ENCODE data around the gene CRABP1. TPM values are rescaled to one million over a fixed set of nuclear protein-coding genes. Genes with fewer than 3 reads are reported as not detected.

CRABP1 gene
- polyA plus RNA-seq, 1 donor from 2014 or later = 7.0 TPM

DNA sequence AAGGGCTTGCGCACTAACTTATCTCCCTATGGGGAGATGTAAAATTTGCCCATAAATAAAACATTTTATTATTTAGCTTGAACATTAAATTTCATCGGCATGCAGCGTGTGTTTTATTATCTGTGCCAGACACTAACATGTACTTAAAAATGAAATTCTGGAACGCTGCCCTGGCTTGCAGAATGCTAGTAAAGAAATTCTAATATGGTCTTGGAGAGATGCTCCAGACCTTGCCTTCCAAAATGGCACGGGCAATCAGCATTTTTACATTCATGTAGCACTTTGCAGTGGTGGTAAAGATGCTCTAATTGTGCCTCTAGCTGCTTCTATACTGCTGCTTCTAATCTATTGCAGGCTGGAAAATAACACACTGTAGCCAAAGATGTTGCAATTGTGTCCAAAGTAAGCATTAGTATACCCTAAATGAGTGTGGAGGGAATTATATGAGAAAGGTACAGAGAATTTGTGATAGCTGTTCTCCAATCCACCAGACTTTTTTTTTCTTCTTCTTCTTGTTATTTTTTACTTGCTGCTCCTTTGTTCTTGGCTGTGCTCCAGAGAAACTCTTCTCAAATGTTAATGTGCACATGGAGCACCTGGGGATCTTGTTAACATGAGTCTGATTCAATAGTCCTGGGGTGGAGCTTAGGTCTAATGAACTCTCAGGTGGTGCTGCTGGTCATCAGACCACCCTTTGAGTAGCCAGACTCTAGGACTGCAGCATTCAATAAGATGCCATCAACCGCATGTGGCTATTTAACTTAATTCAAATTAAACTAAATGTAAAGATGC is 47.3 kb downstream of the CRABP1 start:
- H3K36me3 ChIP-seq (ENCODE audit: insufficient read depth, low read length) = no peaks in the 10 kb centered on the region
- H3K4me3 ChIP-seq (ENCODE audit: low read length) = no peak overlapping the region
- H3K9me3 ChIP-seq (ENCODE audit: low read length) = no peaks in the 10 kb centered on the region
- no peaks in the 10 kb centered on the region for H4K20me1 ChIP-seq (ENCODE audit: insufficient read depth)
- H3K27me3 ChIP-seq (ENCODE audit: insufficient read depth, low read depth, low read length) = no peaks in the 10 kb centered on the region
- H3F3A ChIP-seq (ENCODE audit: insufficient read depth, low read length, poor library complexity, severe bottlenecking) = no peaks in the 10 kb centered on the region
- H3K9ac ChIP-seq (ENCODE audit: low read length) = no peak overlapping the region
- TF ChIP-seq EP300 (conservative IDR thresholded peaks at IDR 0.05; ENCODE audit: poor library complexity, severe bottlenecking) (no peak), EZH2 (IDR thresholded peaks at IDR 0.05; ENCODE audit: borderline replicate concordance, insufficient read depth, low read length, poor library complexity, severe bottlenecking) (no peak), POLR2AphosphoS5 (IDR thresholded peaks at IDR 0.05) (no peak)
- no peak overlapping the region for H3K27ac ChIP-seq (ENCODE audit: low read length)
- H3K9me2 ChIP-seq (ENCODE audit: insufficient read depth, low read length) = no peaks in the 10 kb centered on the region
- no peaks in the 10 kb centered on the region for H3K79me2 ChIP-seq (replicated peaks; ENCODE audit: insufficient read depth, low read length)
- H3K4me2 ChIP-seq (ENCODE audit: low read length) = no peak overlapping the region
- H2AFZ ChIP-seq (ENCODE audit: low read depth, low read length) = no peak overlapping the region

DNA sequence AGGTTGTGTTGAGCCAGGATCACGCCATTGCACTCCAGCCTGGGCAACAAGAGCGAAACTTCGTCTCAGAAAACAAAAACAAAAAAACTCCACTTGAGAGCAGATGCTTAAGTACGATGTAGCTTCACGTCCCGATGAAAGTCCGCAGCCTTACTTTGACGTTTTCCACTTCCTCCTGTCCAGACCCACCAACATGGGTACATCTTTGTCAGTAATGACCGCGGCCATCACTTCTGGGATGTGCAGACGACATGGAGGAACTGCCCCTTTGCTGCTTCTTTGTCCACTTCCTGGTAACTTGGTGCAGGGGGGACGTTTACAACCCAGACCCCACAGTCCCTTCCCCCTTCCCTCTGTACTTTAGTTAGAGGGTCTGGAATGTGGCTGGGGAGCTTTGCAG is 48.7 kb downstream of the CRABP1 start:
- H3K4me2 ChIP-seq (ENCODE audit: low read length) = no peak overlapping the region
- no peaks in the 10 kb centered on the region for H3K27me3 ChIP-seq (ENCODE audit: insufficient read depth, low read depth, low read length)
- H3K9me2 ChIP-seq (ENCODE audit: insufficient read depth, low read length) = no peaks in the 10 kb centered on the region
- no peak overlapping the region for H3K4me3 ChIP-seq (ENCODE audit: low read length)
- no peak overlapping the region for H3K9ac ChIP-seq (ENCODE audit: low read length)
- H3K9me3 ChIP-seq (ENCODE audit: low read length) = no peaks in the 10 kb centered on the region
- H3K27ac ChIP-seq (ENCODE audit: low read length) = no peak overlapping the region
- no peak overlapping the region for H2AFZ ChIP-seq (ENCODE audit: low read depth, low read length)
- no peaks in the 10 kb centered on the region for H3K79me2 ChIP-seq (replicated peaks; ENCODE audit: insufficient read depth, low read length)
- no peaks in the 10 kb centered on the region for H3K36me3 ChIP-seq (ENCODE audit: insufficient read depth, low read length)
- no peaks in the 10 kb centered on the region for H4K20me1 ChIP-seq (ENCODE audit: insufficient read depth)
- TF ChIP-seq, protein P1, sequence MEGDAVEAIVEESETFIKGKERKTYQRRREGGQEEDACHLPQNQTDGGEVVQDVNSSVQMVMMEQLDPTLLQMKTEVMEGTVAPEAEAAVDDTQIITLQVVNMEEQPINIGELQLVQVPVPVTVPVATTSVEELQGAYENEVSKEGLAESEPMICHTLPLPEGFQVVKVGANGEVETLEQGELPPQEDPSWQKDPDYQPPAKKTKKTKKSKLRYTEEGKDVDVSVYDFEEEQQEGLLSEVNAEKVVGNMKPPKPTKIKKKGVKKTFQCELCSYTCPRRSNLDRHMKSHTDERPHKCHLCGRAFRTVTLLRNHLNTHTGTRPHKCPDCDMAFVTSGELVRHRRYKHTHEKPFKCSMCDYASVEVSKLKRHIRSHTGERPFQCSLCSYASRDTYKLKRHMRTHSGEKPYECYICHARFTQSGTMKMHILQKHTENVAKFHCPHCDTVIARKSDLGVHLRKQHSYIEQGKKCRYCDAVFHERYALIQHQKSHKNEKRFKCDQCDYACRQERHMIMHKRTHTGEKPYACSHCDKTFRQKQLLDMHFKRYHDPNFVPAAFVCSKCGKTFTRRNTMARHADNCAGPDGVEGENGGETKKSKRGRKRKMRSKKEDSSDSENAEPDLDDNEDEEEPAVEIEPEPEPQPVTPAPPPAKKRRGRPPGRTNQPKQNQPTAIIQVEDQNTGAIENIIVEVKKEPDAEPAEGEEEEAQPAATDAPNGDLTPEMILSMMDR (IDR thresholded peaks at IDR 0.05; ENCODE audit: poor library complexity, severe bottlenecking) = no peak
- TF ChIP-seq RAD21 (conservative IDR thresholded peaks at IDR 0.05) (no peak), MXI1 (conservative IDR thresholded peaks at IDR 0.05; ENCODE audit: poor library complexity, severe bottlenecking) (no peak), POLR2AphosphoS5 (IDR thresholded peaks at IDR 0.05) (no peak), EP300 (conservative IDR thresholded peaks at IDR 0.05; ENCODE audit: poor library complexity, severe bottlenecking) (no peak), TAF1 (IDR thresholded peaks at IDR 0.05; ENCODE audit: low read depth) (no peak), EZH2 (IDR thresholded peaks at IDR 0.05; ENCODE audit: borderline replicate concordance, insufficient read depth, low read length, poor library complexity, severe bottlenecking) (no peak), SMC3 (conservative IDR thresholded peaks at IDR 0.05; ENCODE audit: poor library complexity) (no peak)
- TF ChIP-seq, protein P2, sequence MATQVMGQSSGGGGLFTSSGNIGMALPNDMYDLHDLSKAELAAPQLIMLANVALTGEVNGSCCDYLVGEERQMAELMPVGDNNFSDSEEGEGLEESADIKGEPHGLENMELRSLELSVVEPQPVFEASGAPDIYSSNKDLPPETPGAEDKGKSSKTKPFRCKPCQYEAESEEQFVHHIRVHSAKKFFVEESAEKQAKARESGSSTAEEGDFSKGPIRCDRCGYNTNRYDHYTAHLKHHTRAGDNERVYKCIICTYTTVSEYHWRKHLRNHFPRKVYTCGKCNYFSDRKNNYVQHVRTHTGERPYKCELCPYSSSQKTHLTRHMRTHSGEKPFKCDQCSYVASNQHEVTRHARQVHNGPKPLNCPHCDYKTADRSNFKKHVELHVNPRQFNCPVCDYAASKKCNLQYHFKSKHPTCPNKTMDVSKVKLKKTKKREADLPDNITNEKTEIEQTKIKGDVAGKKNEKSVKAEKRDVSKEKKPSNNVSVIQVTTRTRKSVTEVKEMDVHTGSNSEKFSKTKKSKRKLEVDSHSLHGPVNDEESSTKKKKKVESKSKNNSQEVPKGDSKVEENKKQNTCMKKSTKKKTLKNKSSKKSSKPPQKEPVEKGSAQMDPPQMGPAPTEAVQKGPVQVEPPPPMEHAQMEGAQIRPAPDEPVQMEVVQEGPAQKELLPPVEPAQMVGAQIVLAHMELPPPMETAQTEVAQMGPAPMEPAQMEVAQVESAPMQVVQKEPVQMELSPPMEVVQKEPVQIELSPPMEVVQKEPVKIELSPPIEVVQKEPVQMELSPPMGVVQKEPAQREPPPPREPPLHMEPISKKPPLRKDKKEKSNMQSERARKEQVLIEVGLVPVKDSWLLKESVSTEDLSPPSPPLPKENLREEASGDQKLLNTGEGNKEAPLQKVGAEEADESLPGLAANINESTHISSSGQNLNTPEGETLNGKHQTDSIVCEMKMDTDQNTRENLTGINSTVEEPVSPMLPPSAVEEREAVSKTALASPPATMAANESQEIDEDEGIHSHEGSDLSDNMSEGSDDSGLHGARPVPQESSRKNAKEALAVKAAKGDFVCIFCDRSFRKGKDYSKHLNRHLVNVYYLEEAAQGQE (IDR thresholded peaks at IDR 0.05; ENCODE audit: borderline replicate concordance) = no peak
- H3F3A ChIP-seq (ENCODE audit: insufficient read depth, low read length, poor library complexity, severe bottlenecking) = no peaks in the 10 kb centered on the region

Data from neural cell (in vitro differentiated cells).